Karpas-422 (cell line): ENCODE results near the gene CSF3R. TPM values are rescaled to one million over a fixed set of nuclear protein-coding genes. Genes with fewer than 3 reads are reported as not detected.
"Not testable (repeated sequence)": the region's sequence is repeated elsewhere in the genome, so short reads cannot be mapped to it uniquely, and the experiment has no call there.

Source experiments
- DNase-seq: peaks from one replicate; pipeline ENCODE4 v3.0.0-alpha.2; 2015
- H2AFZ ChIP-seq: fragments of 200-600 bp; sonication (generic); 2 replicates; pipeline ENCODE4 v1.6.1; 2014; ENCODE audit warnings: antibody characterized with exemption, low read length, mixed read lengths
- H3K27ac ChIP-seq: fragments of 200-600 bp; sonication (generic); 2 replicates; pipeline ENCODE4 v1.5.1; 2014; ENCODE audit warnings: mild to moderate bottlenecking, low read length, moderate library complexity
- H3K27me3 ChIP-seq: fragments of 200-600 bp; sonication (generic); 2 replicates; pipeline ENCODE4 v1.6.1; 2014; ENCODE audit warnings: low read length, mixed read lengths
- H3K36me3 ChIP-seq: fragments of 200-600 bp; sonication (generic); 2 replicates; pipeline ENCODE4 v1.6.1; 2014; ENCODE audit warnings: low read length, mixed read lengths; ENCODE audit not compliant: insufficient read depth
- H3K4me1 ChIP-seq: fragments of 200-600 bp; sonication (generic); 2 replicates; pipeline ENCODE4 v1.6.1; 2014; ENCODE audit warnings: mild to moderate bottlenecking, low read length, mixed read lengths
- H3K4me2 ChIP-seq: fragments of 200-600 bp; sonication (generic); 2 replicates; pipeline ENCODE4 v1.6.1; 2014; ENCODE audit warnings: low read length, low read depth, mild to moderate bottlenecking; ENCODE audit not compliant: poor library complexity, severe bottlenecking
- H3K4me3 ChIP-seq: fragments of 200-600 bp; sonication (generic); 2 replicates; pipeline ENCODE4 v1.5.1; 2014; ENCODE audit warnings: mild to moderate bottlenecking, antibody characterized with exemption, low read length, mixed read lengths
- H3K79me2 ChIP-seq: fragments of 200-600 bp; sonication (generic); 2 replicates; pipeline ENCODE4 v1.6.1; 2014; ENCODE audit warnings: mild to moderate bottlenecking, low read length, mixed read lengths
- H3K9ac ChIP-seq: fragments of 200-600 bp; sonication (generic); 2 replicates; pipeline ENCODE4 v1.6.0; 2014; ENCODE audit warnings: low read length
- H3K9me2 ChIP-seq: fragments of 200-600 bp; sonication (generic), shearing (Covaris generic); replicated peaks from 2 replicates; pipeline ENCODE4 v1.6.0; 2014; ENCODE audit warnings: mild to moderate bottlenecking, low read length, moderate library complexity; ENCODE audit not compliant: insufficient read depth
- H3K9me3 ChIP-seq: fragments of 300-700, 200-600 bp; sonication (generic); 2 replicates; pipeline ENCODE4 v1.6.1; 2014; ENCODE audit warnings: low read length, mixed read lengths
- H4K20me1 ChIP-seq: fragments of 200-600 bp; sonication (generic); 2 replicates; pipeline ENCODE4 v1.6.1; 2014; ENCODE audit warnings: mild to moderate bottlenecking, antibody characterized with exemption, low read length, low read depth; ENCODE audit not compliant: insufficient read depth
- total RNA-seq: library from RNA; depleted of rRNA; stranded (reverse); fragments of >200 nt; shearing (Covaris generic); gene quantifications from 2 replicates; pipeline ENCODE4 v1.2.3, GENCODE V29; 2014; ENCODE audit warnings: low replicate concordance

Gene CSF3R
- total RNA-seq, 1 experiment from 2014 or later, result not detected

DNA sequence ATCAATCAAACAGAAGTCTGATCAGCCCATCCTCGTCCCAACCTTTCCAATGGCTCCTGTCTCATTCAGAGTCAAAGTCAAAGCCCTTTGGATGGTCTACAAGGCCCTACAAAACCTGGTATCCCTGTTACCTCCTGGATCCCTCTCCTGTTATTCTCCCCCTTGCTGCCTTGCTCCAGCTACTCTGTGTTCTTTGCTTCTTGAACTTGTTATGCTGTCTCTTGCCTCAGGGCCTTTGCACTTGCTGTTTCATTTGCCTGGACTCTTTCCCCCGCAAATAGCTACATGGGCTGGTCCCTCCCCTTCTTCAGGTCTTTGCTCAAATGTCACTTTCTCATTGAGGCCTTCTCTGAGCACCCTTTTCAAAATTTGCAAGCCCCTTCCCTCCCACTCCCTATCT, 1.4 kb upstream of the CSF3R start:
- Histone ChIP-seq H3K9me2 (no peaks in the 10 kb centered on the region), H2AFZ (no peak overlapping the region), H3K36me3 (no peaks in the 10 kb centered on the region), H3K27ac (no peak overlapping the region), H3K4me2 (no peak overlapping the region), H3K4me1 (peaks cover 23% of the 10 kb centered on the region), H3K79me2 (no peaks in the 10 kb centered on the region), H3K4me3 (no peak overlapping the region), H3K9me3 (no peaks in the 10 kb centered on the region), H4K20me1 (no peaks in the 10 kb centered on the region), H3K9ac (no peak overlapping the region), H3K27me3 (no peaks in the 10 kb centered on the region)
- no peak for DNase-seq

DNA sequence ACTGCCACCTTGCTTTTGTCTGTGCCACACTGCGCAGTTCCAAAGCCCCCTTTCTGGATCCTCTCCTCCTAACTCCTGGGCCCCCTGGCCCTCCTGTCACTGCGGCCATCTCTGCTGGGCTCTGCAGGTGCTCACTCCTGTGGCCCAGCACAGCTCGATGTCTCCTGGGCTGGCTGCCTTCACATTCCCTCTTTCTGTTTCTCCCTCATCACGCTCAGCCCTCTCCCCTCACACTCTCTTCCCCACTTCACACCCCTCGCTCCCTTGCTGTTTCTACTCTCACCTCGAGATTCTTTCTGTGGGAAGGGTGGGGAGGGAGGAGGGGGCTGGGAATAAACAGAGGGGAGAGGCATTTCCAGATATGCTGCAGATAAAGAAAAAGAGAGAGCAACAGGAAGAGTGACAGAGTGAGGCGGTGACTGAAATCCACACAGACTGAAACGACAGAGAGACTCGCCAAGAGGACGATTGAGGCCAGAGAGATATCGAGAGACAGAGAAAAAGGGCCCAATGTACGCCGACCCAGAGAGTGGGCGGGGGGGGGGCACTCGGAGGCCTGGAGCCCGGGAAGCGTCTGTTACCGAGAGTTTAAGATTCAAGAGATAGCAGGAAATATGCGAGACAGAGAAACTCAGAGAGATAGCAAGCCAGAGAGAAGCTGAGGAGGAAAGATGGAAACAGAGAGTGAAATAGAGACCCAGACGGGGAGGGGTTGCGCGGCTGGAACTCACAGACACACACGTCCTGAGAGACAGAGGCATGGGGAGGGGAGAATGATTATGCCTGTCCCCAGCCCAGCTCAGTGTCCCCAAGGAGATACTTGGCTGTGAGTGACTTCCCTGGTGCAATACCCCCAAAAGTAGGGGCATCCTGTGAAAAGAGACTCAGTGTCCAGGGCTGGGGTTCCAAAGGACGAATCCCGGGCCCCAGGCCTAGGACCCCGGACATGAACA, 666 bp downstream of the CSF3R start:
- Histone ChIP-seq H3K4me3 (no peak overlapping the region), H4K20me1 (no peaks in the 10 kb centered on the region), H3K27me3 (no peaks in the 10 kb centered on the region), H2AFZ (no peak overlapping the region), H3K9ac (no peak overlapping the region), H3K79me2 (no peaks in the 10 kb centered on the region), H3K9me3 (no peaks in the 10 kb centered on the region), H3K36me3 (no peaks in the 10 kb centered on the region), H3K4me1 (peaks cover 12% of the 10 kb centered on the region), H3K4me2 (no peak overlapping the region), H3K27ac (no peak overlapping the region), H3K9me2 (no peaks in the 10 kb centered on the region)
- DNase-seq, result no peak

DNA sequence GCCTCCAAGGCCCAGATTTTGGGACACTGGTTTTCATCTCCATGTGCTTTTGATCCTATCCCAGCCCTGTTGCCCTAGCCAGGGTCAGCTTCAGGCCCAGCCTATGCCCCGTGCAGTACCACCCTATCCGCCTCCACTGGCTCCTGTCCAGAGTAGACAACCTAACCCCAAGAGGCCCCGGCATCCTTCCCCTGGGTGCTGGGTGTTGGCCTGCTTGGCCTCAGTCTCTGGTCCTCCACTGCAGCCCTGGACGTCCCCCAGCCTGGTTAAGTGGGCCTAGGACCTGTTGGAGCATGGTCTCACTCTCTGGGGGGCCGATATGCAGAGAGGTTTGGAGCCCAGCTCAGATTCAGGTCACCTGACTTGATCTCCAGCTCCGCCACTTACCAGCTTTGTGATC, 1.6 kb downstream of the CSF3R start:
- Histone ChIP-seq H3K27me3 (no peaks in the 10 kb centered on the region), H3K4me3 (no peak overlapping the region), H3K27ac (no peak overlapping the region), H3K9ac (no peak overlapping the region), H2AFZ (no peak overlapping the region), H3K9me3 (no peaks in the 10 kb centered on the region), H3K4me2 (no peak overlapping the region), H3K9me2 (no peaks in the 10 kb centered on the region), H4K20me1 (no peaks in the 10 kb centered on the region), H3K79me2 (no peaks in the 10 kb centered on the region), H3K4me1 (peaks cover 2% of the 10 kb centered on the region), H3K36me3 (no peaks in the 10 kb centered on the region)
- DNase-seq, result no peak

DNA sequence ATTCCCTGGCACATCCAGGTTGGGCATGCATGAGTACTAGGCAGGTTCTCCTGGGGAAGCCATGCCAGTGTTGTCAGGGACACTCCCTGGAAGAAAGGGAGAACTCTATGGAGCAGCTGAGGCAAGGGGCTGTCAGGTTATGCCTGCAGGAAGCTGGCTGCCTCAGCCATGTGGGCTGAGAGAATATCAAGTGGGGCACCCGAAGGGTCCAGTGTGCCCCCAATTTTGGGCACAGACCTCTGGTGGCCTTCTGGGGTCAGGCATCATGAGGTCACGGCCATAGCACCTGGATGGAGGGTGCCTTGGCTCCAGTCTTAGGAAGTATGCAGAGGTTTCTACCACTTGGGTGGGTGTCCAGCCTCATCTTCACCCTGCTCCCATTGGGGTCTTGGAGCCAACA, 2.6 kb downstream of the CSF3R start:
- Histone ChIP-seq H3K4me3 (no peak overlapping the region), H3K79me2 (no peaks in the 10 kb centered on the region)

DNA sequence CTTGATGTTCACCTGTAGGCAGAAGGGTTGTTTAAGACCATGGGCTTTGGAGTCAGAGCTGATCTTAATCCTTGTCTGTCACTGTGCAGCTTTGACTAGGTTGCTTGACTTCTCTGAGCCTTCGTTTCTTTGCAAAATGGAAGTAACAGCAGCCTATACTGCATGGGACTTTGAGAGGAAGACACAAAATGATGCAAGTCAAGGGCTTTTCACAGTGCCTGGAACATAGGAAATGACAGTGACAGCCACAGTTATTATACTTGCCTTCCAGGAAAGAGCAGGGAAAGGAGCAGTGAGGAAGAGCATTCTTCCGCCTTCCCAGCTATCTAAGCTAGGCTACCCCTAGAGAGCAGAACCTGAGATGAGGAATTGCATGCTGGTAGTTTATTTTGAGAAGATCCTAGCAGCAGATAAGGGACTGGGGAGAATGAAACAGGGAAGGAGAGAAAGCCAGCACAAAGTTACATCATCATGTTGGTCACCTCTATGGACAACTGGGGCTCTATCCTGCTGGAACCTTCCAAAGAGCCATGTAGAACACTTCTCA, 3.1 kb downstream of the CSF3R start:
- no peak overlapping the region for H2AFZ ChIP-seq
- no peak overlapping the region for H3K9ac ChIP-seq
- DNase-seq, result no peak
- H3K79me2 ChIP-seq, result no peaks in the 10 kb centered on the region
- H3K4me2 ChIP-seq, result no peak overlapping the region
- no peaks in the 10 kb centered on the region for H3K9me3 ChIP-seq
- no peaks in the 10 kb centered on the region for H3K4me1 ChIP-seq
- H4K20me1 ChIP-seq, result no peaks in the 10 kb centered on the region
- no peak overlapping the region for H3K4me3 ChIP-seq
- H3K27me3 ChIP-seq, result no peaks in the 10 kb centered on the region
- H3K9me2 ChIP-seq, result no peaks in the 10 kb centered on the region
- H3K27ac ChIP-seq, result no peak overlapping the region
- H3K36me3 ChIP-seq, result no peaks in the 10 kb centered on the region

More for the DNA sequence above, 2.6 kb downstream of the CSF3R start:
- H2AFZ ChIP-seq, result no peak overlapping the region
- H4K20me1 ChIP-seq, result no peaks in the 10 kb centered on the region
- no peak overlapping the region for H3K4me2 ChIP-seq
- no peaks in the 10 kb centered on the region for H3K9me3 ChIP-seq
- no peak for DNase-seq
- no peaks in the 10 kb centered on the region for H3K4me1 ChIP-seq
- no peak overlapping the region for H3K27ac ChIP-seq
- H3K9me2 ChIP-seq, result no peaks in the 10 kb centered on the region
- H3K36me3 ChIP-seq, result no peaks in the 10 kb centered on the region
- no peaks in the 10 kb centered on the region for H3K27me3 ChIP-seq
- no peak overlapping the region for H3K9ac ChIP-seq

DNA sequence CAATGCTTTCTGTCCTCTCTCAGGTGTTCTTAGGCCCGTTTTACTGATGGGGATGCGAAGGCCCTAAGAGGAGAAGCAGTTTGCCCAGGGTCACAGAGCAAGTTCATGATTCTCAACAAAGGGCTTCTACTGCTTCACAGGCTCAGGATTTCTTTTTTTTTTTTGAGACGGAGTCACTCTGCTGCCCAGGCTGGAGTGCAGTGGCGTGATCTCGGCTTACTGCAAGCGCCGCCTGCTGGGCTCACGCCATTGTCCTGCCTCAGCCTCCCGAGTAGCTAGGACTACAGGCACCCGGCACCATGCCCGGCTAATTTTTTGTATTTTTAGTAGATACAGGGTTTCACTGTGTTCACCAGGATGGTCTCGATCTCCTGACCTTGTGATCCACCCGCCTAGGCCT, 5.1 kb downstream of the CSF3R start:
- H3K4me1 ChIP-seq, H3K4me2 ChIP-seq, H3K9me2 ChIP-seq, H3K36me3 ChIP-seq, H3K9ac ChIP-seq, H3K4me3 ChIP-seq, H2AFZ ChIP-seq, H4K20me1 ChIP-seq, H3K27me3 ChIP-seq, H3K79me2 ChIP-seq, H3K9me3 ChIP-seq, DNase-seq, H3K27ac ChIP-seq: not testable (repeated sequence)

DNA sequence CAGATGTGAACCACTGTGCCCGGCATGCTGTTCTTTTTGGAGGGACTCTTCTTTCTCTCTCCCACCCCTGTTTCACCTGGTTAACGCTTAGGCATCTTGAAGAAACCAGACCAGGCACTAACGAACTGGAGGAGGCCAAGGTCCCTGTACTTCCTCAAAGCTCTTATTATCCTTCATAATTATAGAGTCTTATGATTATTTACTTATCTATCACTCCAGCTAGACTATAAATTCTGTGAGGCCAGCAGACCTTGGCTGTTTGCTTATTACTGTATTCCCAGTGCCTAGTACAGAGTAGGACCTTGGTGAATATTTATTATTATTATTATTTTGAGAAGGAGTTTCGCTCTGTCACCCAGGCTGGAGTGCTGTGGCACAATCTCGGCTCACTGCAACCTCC, 5.8 kb downstream of the CSF3R start:
- Histone ChIP-seq H3K4me3 (no peak overlapping the region), H2AFZ (no peak overlapping the region), H3K9me2 (no peaks in the 10 kb centered on the region), H3K4me1 (peaks cover 1% of the 10 kb centered on the region), H4K20me1 (no peaks in the 10 kb centered on the region), H3K27me3 (no peaks in the 10 kb centered on the region), H3K4me2 (no peak overlapping the region), H3K79me2 (no peaks in the 10 kb centered on the region), H3K9me3 (no peaks in the 10 kb centered on the region), H3K9ac (no peak overlapping the region), H3K27ac (no peak overlapping the region), H3K36me3 (no peaks in the 10 kb centered on the region)
- DNase-seq, result no peak

DNA sequence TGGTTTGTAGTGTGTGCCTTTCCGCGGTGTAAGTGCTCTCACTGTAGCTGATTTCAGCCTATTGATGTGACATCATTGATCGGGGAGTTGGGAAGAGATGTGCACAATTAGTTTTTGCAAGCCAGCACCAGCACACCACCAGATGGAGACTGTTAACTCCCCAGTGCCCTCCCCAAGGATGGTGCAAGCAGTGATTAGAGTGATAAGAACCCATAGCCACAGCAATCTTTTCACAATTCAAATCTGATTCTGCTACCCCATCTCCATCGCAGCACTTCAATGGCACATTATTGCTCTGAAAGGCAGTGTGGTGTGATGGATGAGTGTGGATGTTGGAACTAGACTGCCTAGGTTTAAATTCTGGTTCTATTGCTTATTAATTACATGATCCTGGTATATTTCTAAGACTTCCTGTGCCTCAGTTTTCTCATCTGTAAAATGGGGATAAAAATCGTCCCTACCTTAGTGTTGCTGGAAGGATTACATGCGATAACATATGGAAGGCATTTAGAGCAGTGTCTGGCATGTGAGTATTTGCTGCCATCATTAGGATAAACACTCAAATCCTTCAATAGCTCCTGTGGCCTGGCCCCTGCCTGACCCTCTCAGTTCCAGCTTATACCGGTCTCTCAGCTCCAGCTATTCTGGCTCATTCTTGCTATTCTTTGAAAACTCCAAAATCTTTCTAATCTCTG, 6.7 kb downstream of the CSF3R start:
- Histone ChIP-seq H3K9ac (no peak overlapping the region), H2AFZ (no peak overlapping the region), H3K36me3 (no peaks in the 10 kb centered on the region), H3K9me2 (no peaks in the 10 kb centered on the region), H3K27me3 (no peaks in the 10 kb centered on the region), H3K4me1 (peaks cover 8% of the 10 kb centered on the region), H3K9me3 (no peaks in the 10 kb centered on the region), H3K4me2 (no peak overlapping the region), H3K27ac (no peak overlapping the region), H3K79me2 (no peaks in the 10 kb centered on the region), H3K4me3 (no peak overlapping the region), H4K20me1 (no peaks in the 10 kb centered on the region)
- no peak for DNase-seq
